Tibial artery (tissue), 4 donors: ENCODE measurements around the gene CCDC78.

Experiments used
- DNase-seq, 2 donors: peaks; one replicate each; pipeline ENCODE4 v3.0.0-alpha.2; 2019
- H3K27ac ChIP-seq, 2 donors: fragments of 200-600 bp; sonication (generic) in 1 of 2; 1 replicate in 1 of 2; 2 replicates in 1 of 2; pipeline ENCODE4 v1.5.1; 2018 to 2019; ENCODE audit warnings: mild to moderate bottlenecking in 1 of 2
- H3K27me3 ChIP-seq, 2 donors: fragments of 200-600 bp; sonication (generic) in 1 of 2; one replicate each; pipeline versions ENCODE4 v1.5.1 to v1.6.0; 2016 to 2019
- H3K36me3 ChIP-seq, 3 donors: fragments of 200-600 bp; sonication (generic) in 2 of 3; one replicate each; pipeline ENCODE4 v1.5.1; 2016 to 2019; ENCODE audit warnings: mild to moderate bottlenecking in 2 of 3
- H3K4me1 ChIP-seq, 4 donors: fragments of 200-600 bp; sonication (generic) in 2 of 4; 1 replicate in 3 of 4; 2 replicates in 1 of 4; pipeline ENCODE4 v1.5.1; 2016 to 2019
- H3K4me3 ChIP-seq, 2 donors: fragments of 200-600 bp; sonication (generic) in 1 of 2; 1 replicate in 1 of 2; 2 replicates in 1 of 2; pipeline ENCODE4 v1.5.1; 2018 to 2019; ENCODE audit warnings: mild to moderate bottlenecking in 2 of 2
- H3K9me3 ChIP-seq, 3 donors: fragments of 200-600 bp; sonication (generic) in 1 of 3; one replicate each; pipeline ENCODE4 v1.5.1; 2016 to 2019
- CTCF ChIP-seq, 2 experiments: fragments of 200-600 bp in 1 of 2; fragments of 450-650 bp in 1 of 2; IDR thresholded peaks; one replicate each; pipeline ENCODE4 v1.5.1; 2017 to 2019; ENCODE audit warnings: antibody characterized with exemption in 2 of 2, mild to moderate bottlenecking in 1 of 2, moderate library complexity in 1 of 2
- intact Hi-C: fragments of 100-400 bp; cut with DNase I; formaldehyde crosslinking; loops from one replicate; pipeline ENCODE4 v1.15.0; 2023; ENCODE audit warnings: low total_unique reads

Gene CCDC78

GRCh38 chr16:762595-763268 lies 36.5 kb upstream of the CCDC78 start:
- H3K4me3 ChIP-seq: no peak overlapping the region
- H3K9me3 ChIP-seq: no peaks in the 10 kb centered on the region
- peaks cover 0 to 4% (median 0%) of the 10 kb centered on the region in 4 donors for H3K4me1 ChIP-seq
- no peak for DNase-seq
- H3K27me3 ChIP-seq: peaks cover 0 to 65% of the 10 kb centered on the region in 2 donors
- H3K27ac ChIP-seq: no peak overlapping the region
- intact Hi-C loops: no loop called here
- TF ChIP-seq CTCF (IDR thresholded peaks at IDR 0.05): no peak
- H3K36me3 ChIP-seq: no peaks in the 10 kb centered on the region

GRCh38 chr16:761625-762513 lies 35.6 kb upstream of the CCDC78 start:
- Histone ChIP-seq H3K4me3 (no peak overlapping the region), H3K4me1 (peaks cover 0 to 4% (median 0%) of the 10 kb centered on the region in 4 donors), H3K27ac (no peak overlapping the region), H3K9me3 (no peaks in the 10 kb centered on the region), H3K36me3 (no peaks in the 10 kb centered on the region), H3K27me3 (peaks cover 0 to 62% of the 10 kb centered on the region in 2 donors)
- DNase-seq: no peak
- no peak for TF ChIP-seq CTCF (IDR thresholded peaks at IDR 0.05)
- intact Hi-C loops: no loop called here

- Histone ChIP-seq H3K4me1 (peaks cover 0 to 4% (median 0%) of the 10 kb centered on the region in 4 donors), H3K27me3 (peaks cover 0 to 52% of the 10 kb centered on the region in 2 donors), H3K36me3 (no peaks in the 10 kb centered on the region), H3K4me3 (no peak within 1 kb of the TSS), H3K9me3 (no peaks in the 10 kb centered on the region), H3K27ac (no peak within 1 kb of the TSS)
- no peak for DNase-seq
- intact Hi-C loops: no loop called here
- TF ChIP-seq CTCF (IDR thresholded peaks at IDR 0.05): no peak
Measured at GRCh38 chr16:760545-761343, 34.5 kb upstream of the CCDC78 start, which contains the start of gene MSLN. TSS of gene MSLN (plus strand) at chr16:760734. CDS start at chr16:762681, 1,947 bp downstream.

GRCh38 chr16:760065-760464 lies 33.8 kb upstream of the CCDC78 start:
- Histone ChIP-seq H3K4me1 (peaks cover 0 to 4% (median 0%) of the 10 kb centered on the region in 4 donors), H3K27me3 (peaks cover 0 to 47% of the 10 kb centered on the region in 2 donors), H3K4me3 (no peak overlapping the region), H3K27ac (no peak overlapping the region), H3K9me3 (no peaks in the 10 kb centered on the region), H3K36me3 (no peaks in the 10 kb centered on the region)
- DNase-seq: no peak
- intact Hi-C loops: no loop called here
- no peak for TF ChIP-seq CTCF (IDR thresholded peaks at IDR 0.05)

GRCh38 chr16:759110-759910 lies 33.1 kb upstream of the CCDC78 start:
- no peak for DNase-seq
- Histone ChIP-seq H3K27me3 (peaks cover 0 to 41% of the 10 kb centered on the region in 2 donors), H3K36me3 (no peaks in the 10 kb centered on the region), H3K4me1 (peaks cover 0 to 4% (median 0%) of the 10 kb centered on the region in 4 donors), H3K4me3 (no peak overlapping the region), H3K9me3 (no peaks in the 10 kb centered on the region), H3K27ac (no peak overlapping the region)
- intact Hi-C loops: no loop called here
- no peak for TF ChIP-seq CTCF (IDR thresholded peaks at IDR 0.05)
